Activated CD8-positive, alpha-beta memory T cell treated with anti-CD3 and anti-CD28 coated beads for 36 hours (primary cell): ENCODE measurements around the gene EP300. TPM values are rescaled to one million over a fixed set of nuclear protein-coding genes. Genes with fewer than 3 reads are reported as not detected.
"Not testable (repeated sequence)": the region's sequence is repeated elsewhere in the genome, so short reads cannot be mapped to it uniquely, and the experiment has no call there.

Experiments used
- CTCF ChIA-PET: fragments of 350-600 bp; sonication (Branson Sonifier 250); formaldehyde crosslinking; loops from one replicate; lab custom pipeline; 2021; ENCODE audit warnings: antibody characterized with exemption; lab: Charles Lee
- POLR2A ChIA-PET: fragments of 350-600 bp; sonication (Branson Sonifier 250); formaldehyde crosslinking; loops from one replicate; lab custom pipeline; 2021; ENCODE audit warnings: antibody characterized with exemption; lab: Charles Lee
- total RNA-seq, 2 experiments: library from RNA; stranded (reverse); gene quantifications; one replicate each; pipeline ENCODE4 v1.2.3, GENCODE V29; 2021

The EP300 gene
- total RNA-seq: 10 to 100 TPM; 45.5 to 48.3 TPM

DNA sequence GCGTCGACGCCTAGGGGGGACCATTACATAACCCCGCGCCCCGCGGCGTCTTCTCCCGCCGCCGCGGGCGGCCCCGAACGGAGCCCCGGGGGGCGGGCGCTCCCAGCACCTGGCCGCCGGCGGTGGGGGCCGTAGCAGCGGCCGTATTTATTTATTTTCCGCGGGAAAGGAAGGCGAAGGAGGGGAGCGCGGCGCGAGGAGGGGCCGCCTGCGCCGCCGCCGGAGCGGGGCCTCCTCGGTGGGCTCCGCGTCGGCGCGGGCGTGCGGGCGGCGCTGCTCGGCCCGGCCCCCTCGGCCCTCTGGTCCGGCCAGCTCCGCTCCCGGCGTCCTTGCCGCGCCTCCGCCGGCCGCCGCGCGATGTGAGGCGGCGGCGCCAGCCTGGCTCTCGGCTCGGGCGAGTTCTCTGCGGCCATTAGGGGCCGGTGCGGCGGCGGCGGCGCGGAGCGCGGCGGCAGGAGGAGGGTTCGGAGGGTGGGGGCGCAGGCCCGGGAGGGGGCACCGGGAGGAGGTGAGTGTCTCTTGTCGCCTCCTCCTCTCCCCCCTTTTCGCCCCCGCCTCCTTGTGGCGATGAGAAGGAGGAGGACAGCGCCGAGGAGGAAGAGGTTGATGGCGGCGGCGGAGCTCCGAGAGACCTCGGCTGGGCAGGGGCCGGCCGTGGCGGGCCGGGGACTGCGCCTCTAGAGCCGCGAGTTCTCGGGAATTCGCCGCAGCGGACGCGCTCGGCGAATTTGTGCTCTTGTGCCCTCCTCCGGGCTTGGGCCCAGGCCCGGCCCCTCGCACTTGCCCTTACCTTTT lies at the start of gene EP300:
Gene EP300, plus strand, starts transcription at position 570 of the 795 bp plus-strand sequence. CDS start 413 bp downstream, outside the sequence.
- CTCF ChIA-PET: interaction anchor here (1.1 to 1.7 kb wide), 2 partner anchors 140 to 170 kb away, joined by 3 read pairs; no protein-coding TSS in a partner anchor
- POLR2A ChIA-PET: interaction anchor here (0.6 to 3.5 kb wide), 4 partner anchors 14 to 140 kb away, joined by 8 to 24 read pairs (median 9); partner anchors contain the start of gene RBX1

DNA sequence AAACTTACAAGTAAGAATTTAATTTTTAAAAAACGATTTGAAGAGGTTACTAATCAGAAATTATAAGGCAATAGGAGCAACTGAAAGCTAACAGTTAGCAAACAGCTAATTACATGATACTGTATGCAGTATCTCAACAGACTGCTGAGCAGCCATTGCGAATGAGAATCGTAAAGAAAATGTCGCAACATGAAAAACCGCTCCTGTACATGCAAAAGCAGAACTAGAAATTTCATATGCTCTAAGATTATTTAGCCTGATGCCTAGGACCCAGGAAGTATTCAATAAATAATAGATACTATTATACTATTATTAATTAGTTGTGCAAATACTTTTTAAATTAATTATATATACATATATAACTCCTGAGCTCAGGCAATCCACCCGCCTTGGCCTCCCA lies 48.7 kb upstream of the EP300 start:
- POLR2A ChIA-PET: interaction anchor here (0.7 kb wide), 1 partner anchor 321 kb away, joined by 3 read pairs; no protein-coding TSS in a partner anchor

GRCh38 chr22:41045575-41045974 lies 46.8 kb upstream of the EP300 start:
- POLR2A ChIA-PET, CTCF ChIA-PET: not testable (repeated sequence)

More for the DNA sequence above, 48.7 kb upstream of the EP300 start:
- CTCF ChIA-PET: no interaction called here

DNA sequence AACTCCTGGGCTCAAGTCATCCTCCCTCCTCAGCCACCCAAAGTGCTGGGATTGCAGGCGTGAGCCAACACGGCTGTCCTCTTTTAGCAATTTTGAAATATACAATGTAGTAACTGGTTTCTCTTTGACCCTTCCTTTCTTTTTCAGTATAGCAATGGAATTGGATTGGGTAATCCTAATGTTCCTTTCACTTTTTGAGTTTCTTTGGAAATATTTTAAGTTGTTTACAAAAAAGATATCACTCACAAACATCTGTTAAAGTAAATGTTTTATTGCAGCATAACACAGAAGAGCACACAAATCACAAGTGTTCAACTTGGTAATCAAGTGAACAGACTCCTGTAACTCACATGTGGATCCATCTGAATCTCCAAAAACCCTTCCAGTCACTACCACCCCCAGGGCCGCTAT lies 44.6 kb upstream of the EP300 start:
- CTCF ChIA-PET: interaction anchor here (0.6 to 1.2 kb wide), 2 partner anchors 189 to 297 kb away, joined by 3 read pairs; no protein-coding TSS in a partner anchor
- POLR2A ChIA-PET: no interaction called here

DNA sequence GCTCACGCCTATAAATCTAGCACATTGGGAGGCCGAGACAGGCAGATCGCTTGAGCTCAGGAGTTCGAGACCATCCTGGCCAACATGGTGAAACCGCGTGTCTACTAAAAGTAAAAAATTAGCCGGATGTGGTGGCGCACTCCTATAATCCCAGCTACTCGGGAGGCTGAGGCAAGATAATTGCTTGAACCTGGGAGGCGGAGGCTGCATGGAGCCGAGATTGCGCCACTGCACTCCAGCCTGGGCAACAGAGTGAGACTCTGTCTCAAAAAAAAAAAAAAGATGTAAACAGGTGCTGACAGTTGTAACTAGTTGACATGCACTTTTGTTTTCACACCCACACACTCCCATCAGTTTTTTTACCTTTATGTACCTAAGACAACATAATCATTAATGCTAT lies 44.0 kb upstream of the EP300 start:
- CTCF ChIA-PET: interaction anchor here (0.5 to 0.6 kb wide), 2 partner anchors 18 to 298 kb away, joined by 3 read pairs; no protein-coding TSS in a partner anchor
- POLR2A ChIA-PET: not testable (repeated sequence)

- ChIA-PET CTCF (interaction anchor here (0.5 to 0.6 kb wide), 2 partner anchors 17 to 1461 kb away, joined by 3 read pairs; no protein-coding TSS in a partner anchor), POLR2A (no interaction called here)
Observed at GRCh38 chr22:41048791-41049717, 43.3 kb upstream of the EP300 start.

- POLR2A ChIA-PET: not testable (repeated sequence)
- CTCF ChIA-PET: interaction anchor here (0.6 kb wide), 1 partner anchor 1462 kb away, joined by 3 read pairs; no protein-coding TSS in a partner anchor
Observed at GRCh38 chr22:41049795-41050194, 42.6 kb upstream of the EP300 start.

DNA sequence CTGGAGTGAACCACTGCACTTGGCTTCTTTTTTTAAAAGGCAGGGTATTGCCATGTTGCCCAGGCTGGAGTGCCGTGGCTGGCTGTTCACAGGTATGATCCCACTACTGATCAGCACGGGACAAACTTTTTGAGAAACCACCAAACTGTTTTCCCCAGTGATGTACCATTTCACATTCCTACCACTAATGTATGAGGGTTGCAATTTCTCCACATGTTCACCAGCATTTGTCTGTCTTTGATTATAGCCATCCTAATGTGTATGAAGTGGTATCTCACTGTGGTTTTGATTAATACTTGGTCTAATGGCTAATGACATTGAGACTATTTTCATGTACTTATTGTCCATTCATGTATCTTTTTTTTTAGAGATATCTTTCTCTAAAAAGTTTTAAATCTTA lies 41.5 kb upstream of the EP300 start:
- POLR2A ChIA-PET: no interaction called here

DNA sequence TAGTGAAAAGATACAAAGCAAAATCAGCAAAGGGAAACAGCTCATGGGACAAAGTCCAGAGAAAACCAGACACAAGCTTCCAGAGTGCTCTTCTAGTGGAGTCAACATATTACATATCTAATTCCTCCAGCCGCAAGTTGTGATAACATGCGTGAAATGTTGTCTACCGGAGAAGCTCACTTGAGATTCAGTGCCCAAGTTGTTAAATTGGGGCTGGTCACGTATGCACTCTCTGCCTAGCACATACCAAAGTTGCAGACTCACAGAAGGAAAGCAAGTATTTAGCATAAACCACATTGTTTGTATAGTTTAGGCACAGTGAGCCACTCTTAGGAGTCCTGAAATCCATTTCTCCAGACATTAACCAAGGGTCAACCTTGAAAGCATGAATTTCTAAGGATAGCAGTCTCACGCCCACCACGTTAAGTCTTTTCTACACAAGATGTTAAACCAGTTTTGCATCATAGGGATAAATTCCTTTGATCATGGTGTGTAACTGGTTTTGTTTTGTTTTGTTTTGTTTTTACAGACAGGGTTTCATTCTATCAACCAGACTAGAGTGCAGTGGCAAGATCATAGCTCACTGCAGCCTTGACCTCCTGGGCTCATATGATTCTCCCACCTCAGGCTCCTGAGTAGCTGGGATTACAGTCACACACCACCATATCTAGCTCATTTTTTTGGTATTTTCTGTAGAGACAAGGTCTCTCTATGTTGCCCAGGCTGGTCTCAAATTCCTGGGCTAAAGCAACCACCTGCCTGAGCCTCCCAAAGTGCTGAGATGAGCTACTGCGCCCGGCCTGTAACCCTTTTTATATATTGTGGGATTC lies 39.5 kb upstream of the EP300 start:
- ChIA-PET CTCF (no interaction called here), POLR2A (no interaction called here)

More for the DNA sequence above, 41.5 kb upstream of the EP300 start:
- CTCF ChIA-PET: no interaction called here

GRCh38 chr22:41057076-41057475 lies 35.3 kb upstream of the EP300 start:
- ChIA-PET POLR2A (no interaction called here), CTCF (no interaction called here)

- ChIA-PET POLR2A (no interaction called here), CTCF (no interaction called here)
Observed at GRCh38 chr22:41062146-41062545, 30.2 kb upstream of the EP300 start.

DNA sequence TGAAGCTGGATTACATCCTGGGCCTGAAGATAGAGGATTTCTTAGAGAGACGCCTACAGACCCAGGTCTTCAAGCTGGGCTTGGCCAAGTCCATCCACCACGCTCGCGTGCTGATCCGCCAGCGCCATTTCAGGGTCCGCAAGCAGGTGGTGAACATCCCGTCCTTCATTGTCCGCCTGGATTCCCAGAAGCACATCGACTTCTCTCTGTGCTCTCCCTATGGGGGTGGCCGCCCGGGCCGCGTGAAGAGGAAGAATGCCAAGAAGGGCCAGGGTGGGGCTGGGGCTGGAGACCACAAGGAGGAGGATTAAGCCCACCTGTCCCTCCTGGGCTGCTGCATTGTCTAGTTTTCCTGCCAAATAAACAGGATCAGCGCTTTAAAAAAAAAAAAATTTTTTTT lies 28.1 kb upstream of the EP300 start:
- CTCF ChIA-PET, POLR2A ChIA-PET: not testable (repeated sequence)

GRCh38 chr22:41066341-41066740 lies 26.1 kb upstream of the EP300 start:
- CTCF ChIA-PET: interaction anchor here (0.7 kb wide), 1 partner anchor 18 kb away, joined by 3 read pairs; no protein-coding TSS in a partner anchor
- POLR2A ChIA-PET: not testable (repeated sequence)

DNA sequence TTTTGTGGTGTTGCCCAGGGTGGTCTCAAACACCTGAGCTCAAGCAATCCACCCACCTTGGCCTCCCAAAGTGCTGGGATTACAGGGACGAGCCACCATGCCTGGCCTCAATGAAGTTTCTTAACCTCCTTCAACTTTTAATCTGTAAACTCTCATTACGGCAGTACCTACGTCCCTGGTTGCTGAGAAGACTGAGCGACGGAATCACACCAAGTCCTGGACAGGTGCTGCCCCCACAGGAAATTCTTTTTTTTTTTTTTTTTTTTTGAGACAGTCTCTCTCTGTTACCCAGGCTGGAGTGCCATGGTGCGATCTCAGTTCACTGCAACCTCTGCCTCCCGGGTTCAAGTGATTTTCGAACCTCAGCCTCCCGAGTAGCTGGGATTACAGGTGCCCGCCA lies 24.4 kb upstream of the EP300 start:
- CTCF ChIA-PET: not testable (repeated sequence)
- POLR2A ChIA-PET: interaction anchor here (0.6 kb wide), 1 partner anchor 41 kb away, joined by 12 read pairs; no protein-coding TSS in a partner anchor

- ChIA-PET POLR2A (no interaction called here), CTCF (no interaction called here)
Observed at GRCh38 chr22:41070665-41071331, 21.6 kb upstream of the EP300 start.

DNA sequence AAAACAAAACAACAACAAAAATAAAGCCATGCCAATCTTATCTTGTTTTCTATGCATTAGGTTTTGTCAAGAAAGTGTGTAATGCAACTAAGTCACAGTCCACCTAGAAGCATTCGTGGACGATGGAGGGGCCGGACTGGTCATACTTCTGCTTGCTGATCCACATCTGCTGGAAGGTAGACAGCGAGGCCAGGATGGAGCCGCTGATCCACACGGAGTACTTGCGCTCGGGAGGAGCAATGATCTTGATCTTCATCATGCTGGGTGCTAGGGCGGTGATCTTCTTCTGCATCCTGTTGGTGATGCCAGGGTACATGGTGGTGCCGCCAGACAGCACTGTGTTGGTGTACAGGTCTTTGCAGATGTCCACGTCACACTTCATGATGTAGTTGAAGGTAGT lies 18.3 kb upstream of the EP300 start:
- POLR2A ChIA-PET: no interaction called here
- CTCF ChIA-PET: no interaction called here

GRCh38 chr22:41074466-41074865 lies 17.9 kb upstream of the EP300 start:
- CTCF ChIA-PET: interaction anchor here (0.6 kb wide), 1 partner anchor 105 kb away, joined by 4 read pairs; no protein-coding TSS in a partner anchor
- POLR2A ChIA-PET: no interaction called here
